Measurements from ENCODE around the gene GFPT2. TPM values are rescaled to one million over a fixed set of nuclear protein-coding genes. Genes with fewer than 3 reads are reported as not detected.

The GFPT2 gene
- total and polyA plus RNA-seq, 10 of the 15 experiments (the other 5 are each of a cell fraction or from before 2014, with no cell fraction given) = 0.05 to 0.33 (median 0.11) TPM; not detected in 4

- TF ChIP-seq PAX8 (IDR thresholded peaks at IDR 0.05) (no peak), SUZ12 (IDR thresholded peaks at IDR 0.05; ENCODE audit: unreplicated experiment) (no peak), NR2F1 (conservative IDR thresholded peaks at IDR 0.05) (no peak), SKIL (IDR thresholded peaks at IDR 0.05; ENCODE audit: low read depth, poor library complexity, severe bottlenecking) (no peak), POLR2A (IDR thresholded peaks at IDR 0.05; ENCODE audit: low read depth, low read length) (no peak), WRNIP1 (IDR thresholded peaks at IDR 0.05; ENCODE audit: borderline replicate concordance, low read depth, low read length) (no peak)
Measured at GRCh38 chr5:180253036-180253824, 99.9 kb downstream of the GFPT2 start (continued).

- ChIA-PET POLR2A (no interaction called here), SMC1A (ENCODE audit: uncharacterized antibody, unreplicated experiment) (interaction anchor here (1.1 kb wide), 1 partner anchor 12 kb away, joined by 3 read pairs; no protein-coding TSS in a partner anchor), CTCF (no interaction called here), RAD21 (ENCODE audit: unreplicated experiment) (no interaction called here)
- TF ChIP-seq NR2C1 (IDR thresholded peaks at IDR 0.05) (0 out of 2 replicates have a peak, but pooled peaks have one; percentile 7), CBX5 (IDR thresholded peaks at IDR 0.05; ENCODE audit: low read depth) (no peak)
- no TSS peak for BruUV-seq (replicated peaks)
- H3K79me2 ChIP-seq (ENCODE audit: control insufficient read depth, insufficient read depth, low read length) = no peaks in the 10 kb centered on the region
- H3K4me2 ChIP-seq (ENCODE audit: control insufficient read depth, insufficient read depth) = no peak overlapping the region
- ATAC-seq (no peak), DNase-seq (ENCODE audit: low read depth, low spot score) (no peak), FAIRE-seq (no peak)
- no peak overlapping the region for H3K4me3 ChIP-seq
- H2AFZ ChIP-seq (ENCODE audit: control insufficient read depth, low read depth, low read length) = no peak overlapping the region
- 98% methylated on average over 7 of the region's 7 CpGs for WGBS (ENCODE audit: insufficient coverage, insufficient replicate concordance, low lambda C conversion rate, missing lambda C conversion rate)
- intact Hi-C loops (cut with micrococcal nuclease; ENCODE audit: unreplicated experiment) = no loop called here
- no peaks in the 10 kb centered on the region for H3K27me3 ChIP-seq (replicated peaks in 1 of 2; ENCODE audit: control insufficient read depth in 2 of 2, insufficient read depth in 2 of 2, low read length in 1 of 2)
- peaks cover 39% of the 10 kb centered on the region; the same call in 2 of the 3 replicates for H3K9me3 ChIP-seq (replicated peaks; ENCODE audit: control insufficient read depth, insufficient read depth, low read length)
- H3K9ac ChIP-seq (ENCODE audit: control insufficient read depth, insufficient read depth, low read length) = no peak overlapping the region
- H4K20me1 ChIP-seq (ENCODE audit: control insufficient read depth, insufficient read depth) = no peaks in the 10 kb centered on the region
- no peak overlapping the region for H3K27ac ChIP-seq (ENCODE audit: control insufficient read depth, insufficient read depth)
- in situ Hi-C loops (cut with MboI) = no loop called here
- H3K4me1 ChIP-seq (ENCODE audit: control insufficient read depth, insufficient read depth, low read length) = no peaks in the 10 kb centered on the region
- H3K36me3 ChIP-seq (ENCODE audit: control insufficient read depth in 2 of 2, insufficient read depth in 2 of 2, low read length in 1 of 2) = peaks cover 2 to 17% of the 10 kb centered on the region in 2 experiments
Measured at GRCh38 chr5:180251887-180252286, 101.2 kb downstream of the GFPT2 start.

Data from GM12878 (cell line).